NCI-H1694 treated with DMSO at 0.1 percent for 48 hours (cell line): ENCODE measurements around the gene FLAD1.
A peak's percentile ranks its signal among the peaks of the same experiment; 100 is the strongest.

Experiments used
- DNase-seq: peaks from one replicate; lab custom pipeline; 2025; lab: John Stamatoyannopoulos, UW

Gene FLAD1

DNA sequence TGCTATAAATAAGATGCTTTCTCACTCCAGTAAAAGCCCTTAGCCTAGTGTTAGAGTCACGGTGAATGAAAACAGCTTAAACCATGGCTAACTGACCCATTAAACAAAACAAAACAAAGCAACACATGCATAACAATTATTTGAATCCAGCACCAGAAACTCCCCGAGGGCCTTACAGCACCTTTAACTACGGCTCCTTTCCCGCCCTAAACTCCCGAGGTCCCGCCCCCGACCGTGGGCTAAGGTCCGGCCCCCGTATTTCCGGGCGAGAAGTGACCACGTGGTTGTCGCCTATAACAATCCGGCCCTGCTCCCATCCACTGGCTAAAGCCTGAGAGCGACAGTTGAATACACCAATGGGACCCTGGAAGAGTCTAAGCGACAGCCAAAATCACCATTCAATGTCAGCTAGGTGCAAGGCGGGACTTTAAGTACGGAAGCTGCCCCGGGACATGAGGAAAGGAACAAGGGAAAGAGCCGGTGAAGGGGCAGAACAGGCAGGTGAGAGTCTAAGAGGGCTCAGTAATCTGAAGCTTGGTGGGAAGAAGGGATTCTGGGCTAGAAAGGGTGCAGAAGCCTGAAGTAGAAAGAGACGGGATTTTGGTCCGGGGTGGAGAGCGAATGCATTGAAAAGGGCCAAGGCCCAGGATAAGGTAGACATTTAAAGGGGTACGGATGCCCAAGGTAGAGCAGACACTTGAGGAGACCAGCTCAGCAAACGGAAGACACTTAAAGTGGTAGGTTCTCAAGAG lies at the start of gene FLAD1:
Gene FLAD1, plus strand, starts transcription at position 448 of the 752 bp plus-strand sequence. CDS start 351 bp downstream, outside the sequence.
- peak; percentile 100 for DNase-seq

DNA sequence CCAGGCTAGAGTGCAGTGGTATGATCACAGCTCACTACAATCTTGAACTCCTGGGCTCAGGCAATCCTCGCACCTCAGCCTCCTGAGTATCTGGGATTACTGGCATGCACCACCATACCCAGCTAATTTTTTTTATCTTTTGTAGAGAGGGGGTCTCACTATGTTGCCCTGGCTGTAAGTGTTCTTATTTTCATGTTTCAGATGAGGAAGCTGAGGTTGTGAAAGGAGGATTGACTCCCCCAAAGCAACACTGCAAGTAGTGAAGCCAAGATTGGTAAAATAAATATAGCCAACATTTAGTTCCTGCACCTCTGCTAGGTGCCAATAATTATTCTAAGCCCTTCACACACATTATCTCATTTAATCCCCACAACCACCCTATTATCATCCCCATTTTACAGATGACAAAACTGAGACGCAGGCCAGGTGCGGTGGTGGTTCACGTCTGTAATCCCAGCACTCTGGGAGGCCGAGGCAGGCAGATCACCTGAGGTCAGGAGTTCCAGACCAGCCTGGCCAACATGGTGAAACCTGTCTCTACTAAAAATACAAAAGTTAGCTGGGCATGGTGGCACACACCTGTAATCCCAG lies 48.7 kb upstream of the FLAD1 start:
- DNase-seq = no peak

DNA sequence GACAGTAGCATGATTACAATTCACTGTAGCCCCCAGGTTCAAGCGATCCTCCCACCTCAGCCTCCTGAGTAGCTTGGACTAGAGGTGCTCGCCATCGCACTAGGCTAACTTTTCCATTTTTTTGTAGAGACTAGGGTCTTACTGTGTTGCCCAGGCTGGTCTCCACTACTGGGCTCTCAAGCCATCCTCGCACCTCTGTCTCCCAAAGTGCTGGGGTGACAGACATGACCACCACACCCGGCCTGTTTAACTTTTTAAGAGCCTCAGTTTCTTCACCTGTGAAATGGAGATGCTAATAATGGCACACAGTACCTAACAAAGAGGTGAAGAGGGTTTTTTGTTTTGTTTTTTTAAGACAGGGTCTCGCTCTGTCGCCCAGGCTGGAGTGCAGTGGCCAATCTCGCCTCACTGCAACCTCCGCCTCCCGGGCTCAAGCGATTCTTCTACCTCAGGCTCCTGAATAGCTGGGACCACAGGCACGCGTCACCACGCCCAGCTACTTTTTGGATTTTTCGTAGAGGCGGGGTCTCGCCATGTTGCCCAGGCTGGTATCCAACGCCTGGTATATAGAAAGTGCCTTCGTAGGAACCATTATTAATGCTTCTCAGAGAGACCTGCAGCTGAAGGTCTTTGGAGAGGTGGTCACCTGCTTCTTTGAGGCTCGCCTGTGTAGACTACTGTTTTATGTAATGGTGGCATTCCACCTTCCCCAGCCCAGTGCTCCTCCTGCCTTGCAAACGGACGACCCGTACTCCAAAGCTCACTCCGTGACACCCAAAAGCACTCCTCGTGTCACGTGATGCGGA lies 47.2 kb upstream of the FLAD1 start:
- no peak for DNase-seq

DNA sequence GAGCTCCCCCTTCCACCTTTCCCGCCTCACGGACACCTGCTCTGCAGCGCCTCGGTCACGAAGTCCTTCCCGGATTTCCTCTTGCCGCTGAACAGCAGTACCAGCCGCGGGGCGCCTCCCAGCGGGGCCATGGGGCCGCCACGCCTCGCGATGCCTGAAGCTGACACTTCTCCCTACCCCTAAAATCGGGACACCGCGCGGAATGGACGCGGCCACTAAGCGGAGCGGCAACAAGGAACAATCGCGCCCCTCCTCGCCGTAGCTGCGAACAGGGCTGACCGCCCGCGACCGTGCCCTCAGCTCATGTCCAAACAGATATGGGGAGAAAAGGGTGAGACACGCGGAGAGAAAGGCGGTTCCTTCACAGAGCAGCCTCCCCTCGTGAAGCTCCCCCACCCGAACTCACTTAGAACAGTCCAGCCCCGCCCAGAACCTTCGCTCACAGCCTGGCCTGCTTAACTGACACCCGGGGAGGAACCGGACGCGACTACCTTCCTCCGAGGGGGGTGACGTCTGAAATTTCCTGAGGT lies 46.5 kb upstream of the FLAD1 start, which contains the start of gene PMVK:
Gene PMVK, minus strand, starts transcription at position 165 of the 530 bp plus-strand sequence. Its CDS starts 34 bp downstream, at position 131.
- peak; percentile 98 for DNase-seq

DNA sequence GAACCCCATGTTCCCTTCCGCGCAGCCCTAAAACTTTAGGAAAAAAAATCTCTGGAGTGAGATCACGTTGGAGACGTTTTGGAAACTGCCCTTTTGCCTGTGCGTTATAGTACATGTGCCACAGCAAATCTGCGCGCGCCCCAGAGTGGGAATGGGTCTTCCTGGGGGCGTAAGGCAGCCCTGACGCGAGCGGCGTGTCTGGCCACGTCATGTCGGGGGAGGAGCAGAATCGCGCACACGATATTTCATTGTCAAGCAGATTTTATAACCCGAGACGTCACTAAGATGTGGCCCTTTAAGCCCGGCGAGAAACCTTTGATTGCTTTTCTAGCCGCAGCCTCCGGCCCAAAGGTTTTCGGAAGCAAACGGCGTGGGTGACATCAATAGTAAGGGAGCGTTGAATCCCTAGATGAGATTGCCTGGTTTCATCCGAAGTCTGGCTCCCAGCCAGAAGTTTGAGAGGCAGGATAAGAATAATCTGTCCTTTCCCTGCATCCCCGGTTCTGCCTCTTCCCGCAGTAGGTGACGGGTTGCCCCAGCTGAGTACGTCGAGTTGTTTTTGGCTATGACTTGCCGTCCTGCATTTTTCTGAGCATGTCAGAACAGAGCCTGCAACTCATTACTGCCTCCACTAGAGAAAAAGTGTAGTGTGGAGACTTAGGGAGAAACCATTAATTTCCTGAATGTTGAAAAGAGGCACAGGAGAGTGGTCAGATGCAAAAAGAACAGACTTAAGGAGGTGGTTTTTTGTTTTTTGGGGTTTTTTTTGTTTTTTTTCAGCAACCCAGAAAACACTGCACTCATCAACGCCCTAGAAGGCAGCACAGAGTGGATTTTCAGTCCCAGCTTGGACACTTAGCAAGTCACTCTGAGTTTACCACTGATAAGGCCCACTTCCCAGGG lies 45.8 kb upstream of the FLAD1 start:
- peak; percentile 98 for DNase-seq

DNA sequence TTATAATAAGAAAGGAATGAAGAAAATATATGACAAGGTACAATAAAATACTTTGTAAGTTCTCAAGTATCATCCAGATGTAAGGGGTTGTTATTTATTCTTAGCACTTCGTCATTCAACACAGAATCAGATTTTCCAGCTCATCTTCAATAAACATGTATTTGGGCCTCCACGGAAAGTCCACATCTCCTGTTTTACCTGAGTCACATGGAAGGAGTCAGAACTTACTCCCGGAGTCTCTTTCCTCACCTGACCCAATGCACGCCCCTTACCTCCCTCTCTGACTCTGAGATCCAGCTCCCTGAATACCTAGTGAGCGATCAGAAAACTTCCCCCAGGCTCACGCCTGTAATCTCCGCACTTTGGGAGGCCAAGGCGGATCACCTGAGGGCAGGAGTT lies 45.2 kb upstream of the FLAD1 start:
- no peak for DNase-seq

DNA sequence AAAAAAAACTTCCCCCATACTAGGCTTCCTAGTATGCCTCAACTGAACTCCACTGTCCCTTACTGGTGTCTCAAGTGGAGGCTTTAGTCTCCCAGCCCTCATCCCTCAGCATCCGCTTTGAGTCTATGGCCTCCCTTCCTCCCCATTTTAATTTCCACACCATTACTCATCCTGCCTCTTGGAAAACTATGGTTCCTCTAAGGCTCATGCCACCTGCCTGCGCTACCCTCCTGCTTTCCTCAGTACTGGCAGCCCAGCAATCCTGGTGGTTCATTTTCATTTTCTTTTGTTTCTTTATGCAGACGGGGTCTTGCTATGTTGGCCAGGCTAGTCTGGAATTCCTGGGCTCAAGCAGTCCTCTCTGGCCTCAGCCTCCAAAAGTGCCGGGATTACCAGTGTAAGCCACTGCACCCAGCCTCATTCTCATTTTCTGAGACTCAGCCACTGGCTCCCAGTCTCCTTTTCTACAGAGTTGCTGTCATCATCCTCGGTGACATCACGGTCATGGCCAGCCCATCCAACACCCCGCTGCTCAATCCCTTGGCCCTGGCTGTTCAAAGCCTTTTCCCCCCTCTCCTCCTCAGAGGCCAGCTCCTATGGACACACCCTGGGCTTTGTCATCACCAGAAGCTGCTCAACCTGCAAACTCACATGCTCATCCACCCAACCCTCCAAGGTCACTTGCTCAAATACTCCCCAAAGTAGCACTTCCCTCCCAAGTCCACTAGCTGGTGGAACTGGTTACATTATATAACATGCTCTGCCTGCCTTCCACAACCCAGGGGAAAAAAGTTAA lies 44.3 kb upstream of the FLAD1 start:
- no peak for DNase-seq

DNA sequence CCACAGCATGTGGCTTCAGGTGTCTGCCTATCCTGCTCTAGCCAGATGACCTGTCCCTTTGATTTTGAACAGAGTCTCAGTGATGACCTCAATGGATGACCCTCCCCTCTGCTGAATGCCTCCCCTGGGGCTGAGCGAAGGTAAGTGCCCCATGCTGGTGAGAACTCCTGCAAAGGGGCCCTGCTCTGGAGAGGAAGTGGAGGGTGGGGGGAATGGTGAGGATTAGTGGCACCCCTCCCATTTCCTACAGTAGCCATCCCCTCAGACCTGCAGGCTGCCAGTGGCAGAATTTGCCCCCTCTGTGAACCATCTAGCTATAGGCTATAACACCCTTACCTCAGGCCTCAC lies 43.0 kb upstream of the FLAD1 start:
- no peak for DNase-seq

DNA sequence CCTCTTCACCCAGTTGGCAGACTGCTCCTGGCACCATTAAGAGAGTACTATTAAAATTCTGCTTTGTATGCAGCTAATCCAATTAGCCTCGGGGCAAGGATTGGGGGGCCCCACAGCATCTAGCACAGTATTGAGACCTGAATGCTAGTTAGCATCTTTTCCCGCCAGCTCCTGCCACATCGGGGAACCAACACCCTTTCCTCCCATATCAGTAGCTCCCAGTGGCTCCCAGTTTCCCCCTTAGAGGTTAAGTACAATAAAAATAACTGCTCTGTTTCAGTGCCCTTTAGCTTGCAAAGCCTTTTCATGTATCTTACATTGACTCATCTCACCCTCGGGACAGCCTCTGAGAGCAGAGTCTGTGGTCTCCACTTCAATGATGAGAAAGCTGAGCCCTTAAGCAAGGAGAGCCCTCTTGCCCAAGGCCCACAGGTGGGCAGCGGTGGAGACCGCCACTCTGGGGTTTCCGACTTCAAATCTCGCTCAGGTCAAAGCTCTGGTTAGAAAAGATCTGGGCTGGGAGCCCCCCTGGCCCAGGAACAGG lies 42.4 kb upstream of the FLAD1 start:
- DNase-seq = no peak

DNA sequence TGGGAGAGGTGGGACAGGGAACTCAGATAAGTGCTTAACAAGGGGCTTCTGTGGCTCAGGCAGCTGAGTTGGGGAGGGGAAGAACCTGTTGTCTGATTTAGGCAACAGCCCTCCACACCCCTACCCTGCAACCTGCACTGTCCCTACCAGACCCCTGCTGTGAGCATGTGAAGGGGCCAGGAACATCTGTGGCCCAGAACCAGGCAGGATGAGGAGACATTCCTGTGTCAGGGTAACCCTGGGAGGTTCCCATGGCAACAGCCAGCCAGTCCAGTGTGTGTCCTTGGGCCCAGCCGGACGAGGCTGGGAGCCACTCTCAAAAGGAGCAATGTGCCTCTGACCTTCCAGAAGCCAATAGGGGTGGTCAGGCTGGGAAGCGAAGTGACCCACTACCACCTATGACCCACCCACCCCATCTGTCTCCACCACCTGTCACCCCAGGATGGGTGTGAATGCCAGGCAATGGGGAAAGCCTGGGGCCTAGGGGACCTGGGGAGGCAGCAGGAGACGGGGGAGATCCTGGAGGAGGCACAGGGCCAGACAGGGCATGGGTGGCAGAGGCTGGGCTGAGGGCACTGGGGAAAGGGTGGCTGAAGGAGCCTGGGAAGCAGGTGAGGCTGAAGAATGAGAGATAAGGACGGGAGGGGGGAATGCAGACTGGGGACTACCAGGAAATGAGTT lies 41.7 kb upstream of the FLAD1 start:
- no peak for DNase-seq

DNA sequence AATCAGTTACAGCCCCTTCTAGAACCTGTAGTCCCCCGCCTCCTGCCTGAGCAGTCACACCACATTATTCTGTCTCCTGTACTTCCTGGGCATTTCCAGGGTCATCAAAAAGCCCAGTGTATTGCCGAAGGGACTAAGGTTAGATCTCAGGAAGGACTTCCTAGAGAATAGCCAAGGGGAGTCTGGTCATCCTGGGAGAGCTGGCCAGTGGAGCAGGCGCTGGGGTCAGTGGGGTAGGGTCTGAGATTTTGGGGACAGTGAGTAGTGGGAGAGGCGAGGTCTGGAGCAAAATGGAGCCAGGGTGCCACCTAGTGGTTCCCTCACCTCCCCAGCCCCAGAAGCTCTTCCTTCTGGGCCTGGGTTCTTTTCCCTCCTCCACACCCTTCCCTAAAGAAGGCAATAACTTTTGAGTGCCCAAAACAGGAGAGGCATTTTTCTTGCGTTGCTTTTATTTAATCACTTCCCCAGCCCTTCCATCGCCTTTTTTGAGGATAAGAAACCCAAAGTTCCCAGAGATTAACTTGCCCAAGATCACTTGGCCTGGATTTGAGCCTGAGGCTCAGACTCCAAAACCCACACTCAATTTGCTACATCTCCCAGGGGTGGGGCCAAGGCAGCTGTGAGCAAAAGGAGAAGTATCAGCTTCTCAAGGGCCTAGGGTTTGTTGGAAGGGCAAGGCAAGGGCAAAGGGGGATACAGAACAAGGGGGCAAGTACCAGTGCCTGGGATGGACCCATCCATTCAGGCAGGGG lies 39.3 kb upstream of the FLAD1 start:
- DNase-seq = peak; percentile 76

DNA sequence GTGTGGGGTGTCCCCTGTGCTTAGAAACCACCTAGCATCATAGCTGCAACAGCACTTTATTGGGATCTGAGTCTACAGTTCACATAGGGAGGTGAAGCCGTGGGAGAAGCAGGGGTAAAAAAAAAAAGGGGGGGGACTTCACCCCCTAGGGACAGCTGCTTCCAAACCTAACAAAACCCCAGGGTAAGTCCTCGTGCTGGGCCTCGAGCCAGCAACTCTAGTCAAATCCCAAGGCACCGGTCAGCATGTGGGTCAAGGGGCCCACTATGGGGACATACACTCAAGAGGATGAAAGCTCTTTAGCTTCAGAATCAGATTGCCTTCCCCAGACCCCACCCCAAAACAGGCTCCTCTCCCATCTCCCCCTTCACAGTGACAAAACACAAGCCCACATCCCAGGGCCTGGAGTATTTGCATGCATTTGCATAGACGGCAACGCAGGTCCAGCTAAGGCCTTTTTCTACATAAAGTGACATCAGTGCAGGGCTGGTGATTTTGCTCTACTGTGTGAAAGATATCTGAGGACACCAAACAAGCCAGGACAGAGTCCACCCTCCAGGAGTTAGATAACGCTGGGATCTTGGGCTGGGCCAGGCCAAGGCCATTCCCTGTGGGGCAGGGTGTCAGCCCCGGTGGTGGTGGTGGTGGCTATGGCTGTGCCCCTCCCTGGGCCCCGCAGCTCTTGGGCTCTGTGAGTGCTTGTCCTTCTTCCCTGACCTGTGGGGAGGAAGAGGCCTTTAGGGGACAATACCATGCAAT lies 38.6 kb upstream of the FLAD1 start:
- DNase-seq = no peak

DNA sequence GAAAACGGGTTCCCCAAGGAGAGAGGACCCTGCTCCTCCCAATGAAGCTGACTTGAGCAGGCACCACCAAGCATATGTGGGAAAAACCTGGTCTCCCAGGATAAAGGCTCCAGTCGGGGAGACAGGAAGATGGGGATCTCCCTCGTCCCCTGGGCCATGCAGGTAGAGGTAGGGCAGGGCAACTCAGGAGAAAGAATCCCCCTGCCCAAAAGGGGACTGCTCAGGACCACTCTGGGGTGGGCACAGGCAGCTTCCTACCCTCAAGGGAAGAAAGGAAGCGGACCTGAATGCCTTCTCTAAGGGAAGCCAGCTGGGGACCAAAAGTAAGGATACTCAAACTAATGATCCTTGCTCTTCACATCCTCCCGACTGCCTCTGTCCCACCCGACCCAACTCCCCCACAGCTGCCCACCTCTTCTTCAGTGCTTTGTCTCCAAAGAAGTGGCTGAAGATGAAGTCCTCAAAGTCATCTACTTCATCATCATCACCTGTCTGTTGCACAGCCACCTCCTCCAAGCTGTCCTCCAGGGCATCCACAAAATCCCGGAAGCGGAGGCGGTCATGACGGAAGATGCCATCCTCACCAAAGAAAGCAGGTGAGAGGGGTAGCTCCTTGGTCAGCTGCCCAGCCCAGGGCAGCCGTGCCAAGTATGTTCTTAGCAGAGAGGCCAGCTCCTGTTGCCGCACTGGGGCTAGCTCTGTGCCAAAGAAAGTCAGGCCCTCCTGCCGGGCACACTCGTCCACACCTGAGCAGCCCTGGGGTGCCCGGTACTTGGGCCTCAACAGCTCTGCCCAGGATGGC lies 37.8 kb upstream of the FLAD1 start:
- no peak for DNase-seq

DNA sequence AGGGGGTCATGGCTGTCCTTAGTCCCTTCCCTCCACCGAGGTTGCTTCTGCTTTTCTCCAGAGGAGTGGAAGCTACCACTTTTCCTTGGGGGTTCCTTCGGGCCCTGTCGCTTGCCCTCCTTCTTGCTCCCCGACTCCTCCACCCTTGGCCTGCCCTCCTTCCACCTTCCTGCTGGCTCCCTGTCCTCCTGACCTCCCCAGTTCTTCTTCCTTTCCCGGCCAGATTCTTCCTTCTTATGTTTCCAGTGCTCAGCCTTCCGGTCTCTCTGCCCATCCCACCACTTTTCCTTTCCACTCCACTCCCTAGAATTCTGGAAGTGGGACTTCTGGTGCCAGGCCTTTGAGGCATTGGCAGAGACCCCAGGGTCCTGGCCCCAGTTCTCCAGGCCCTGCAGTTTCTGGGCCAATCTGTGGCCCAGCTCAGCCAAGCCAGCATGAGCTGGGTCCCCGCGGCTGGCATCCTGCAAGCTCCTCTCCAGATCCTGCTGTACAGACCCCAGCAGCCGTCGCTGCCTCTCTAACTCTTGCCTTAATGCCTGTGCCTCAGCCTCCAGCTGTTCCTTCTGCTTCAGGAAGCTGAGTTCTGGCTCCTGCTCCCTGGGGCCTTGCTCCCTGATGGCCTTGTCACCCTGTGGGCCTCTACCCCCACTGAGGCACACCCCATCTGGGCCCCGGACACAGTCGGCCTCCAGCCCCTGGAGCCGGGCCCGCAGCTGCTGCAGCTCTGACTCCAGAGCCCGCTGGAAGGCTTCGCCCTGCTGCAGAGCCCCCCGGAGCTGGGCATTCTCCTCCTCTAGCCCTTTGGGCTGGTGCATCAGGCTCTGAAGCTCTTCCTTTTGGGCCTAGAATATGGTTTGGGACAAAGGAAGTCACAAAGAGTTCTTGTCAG lies 36.9 kb upstream of the FLAD1 start:
- DNase-seq = no peak

DNA sequence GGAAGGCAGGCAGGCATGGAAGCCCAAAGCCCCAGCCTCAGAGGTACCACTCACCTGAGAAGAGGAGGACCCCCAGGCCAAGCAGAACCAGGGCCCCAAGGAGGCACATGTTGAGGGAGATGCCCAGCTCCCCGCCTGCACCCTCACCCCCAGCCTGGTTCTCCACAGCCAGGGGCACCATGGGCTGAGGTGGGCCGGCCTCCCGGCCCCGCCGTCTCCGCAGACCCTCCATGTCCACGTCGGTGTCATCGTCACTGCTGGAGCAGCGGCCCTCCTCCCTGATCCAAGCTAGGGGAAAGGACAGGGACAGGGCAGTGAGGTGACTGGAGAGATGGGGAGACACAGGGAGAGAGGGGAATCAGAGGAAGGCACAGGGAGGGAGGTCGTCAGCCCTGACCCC lies 35.1 kb upstream of the FLAD1 start:
- no peak for DNase-seq

DNA sequence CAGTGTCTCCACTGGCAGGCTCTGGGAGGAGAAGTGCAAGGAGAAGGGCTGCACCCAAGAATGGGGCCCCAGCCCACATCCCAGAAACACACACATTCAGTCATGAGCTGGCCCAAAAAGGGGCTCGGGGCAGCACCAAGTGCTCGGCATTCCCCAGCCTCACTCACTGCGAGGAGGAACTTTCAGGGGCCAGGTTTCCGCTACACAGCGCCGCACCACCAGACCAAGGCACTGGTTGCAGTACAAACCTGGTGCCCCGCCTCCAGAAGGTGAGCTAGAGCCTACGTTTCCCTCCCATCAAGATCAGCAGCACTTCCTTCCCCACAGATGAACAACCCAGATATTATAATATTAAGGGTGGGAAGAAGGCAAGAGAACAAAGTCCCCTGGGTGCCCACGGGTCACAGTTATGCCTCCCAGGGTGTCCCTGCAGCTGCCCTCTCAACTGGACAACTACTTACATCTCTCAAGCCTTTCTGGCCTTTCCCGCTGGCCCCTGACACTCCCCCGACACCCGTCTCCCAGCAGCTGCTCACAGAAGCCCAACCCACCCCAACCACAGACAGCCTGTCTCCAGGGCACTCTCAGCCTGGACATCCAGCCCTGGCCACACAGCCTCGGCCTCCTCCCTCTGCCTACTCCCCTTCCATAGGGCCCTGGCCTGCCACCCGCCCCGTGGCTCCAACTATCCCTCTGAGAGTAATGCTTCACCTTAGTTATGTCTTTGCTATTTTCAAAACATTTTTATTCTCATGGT lies 31.1 kb upstream of the FLAD1 start:
- no peak for DNase-seq
